HUDEP-2 (cell line): Measurements from ENCODE around the gene APOL1.
"Not testable (repeated sequence)": the region's sequence is repeated elsewhere in the genome, so short reads cannot be mapped to it uniquely, and the experiment has no call there.

Source experiments
- DNase-seq, 76 experiments: peaks; one replicate each; lab custom pipeline; 2025; ENCODE audit not compliant: unreplicated experiment in 76 of 76; lab: John Stamatoyannopoulos, UW

Gene APOL1

DNA sequence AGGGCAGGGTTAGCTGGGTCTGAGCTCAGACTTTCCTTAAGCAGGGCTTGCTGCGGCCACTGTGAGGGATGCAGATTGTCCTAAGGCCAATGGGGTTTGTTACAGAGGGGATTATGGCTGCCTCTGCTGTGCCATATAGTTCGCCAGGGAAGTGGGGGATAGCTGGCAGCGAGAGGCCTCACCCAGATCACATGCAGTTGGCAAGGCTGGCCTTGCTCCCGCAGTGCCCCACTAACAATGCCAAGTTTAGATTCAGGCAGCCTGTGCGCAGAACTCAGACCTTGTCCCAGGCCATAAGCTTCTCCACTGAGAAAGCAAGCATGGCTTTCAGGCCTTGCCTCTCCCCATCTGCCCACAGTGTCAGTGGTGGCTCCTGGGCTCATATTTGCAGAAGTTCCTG lies 8.9 kb upstream of the APOL1 start:
- DNase-seq, result no peak

DNA sequence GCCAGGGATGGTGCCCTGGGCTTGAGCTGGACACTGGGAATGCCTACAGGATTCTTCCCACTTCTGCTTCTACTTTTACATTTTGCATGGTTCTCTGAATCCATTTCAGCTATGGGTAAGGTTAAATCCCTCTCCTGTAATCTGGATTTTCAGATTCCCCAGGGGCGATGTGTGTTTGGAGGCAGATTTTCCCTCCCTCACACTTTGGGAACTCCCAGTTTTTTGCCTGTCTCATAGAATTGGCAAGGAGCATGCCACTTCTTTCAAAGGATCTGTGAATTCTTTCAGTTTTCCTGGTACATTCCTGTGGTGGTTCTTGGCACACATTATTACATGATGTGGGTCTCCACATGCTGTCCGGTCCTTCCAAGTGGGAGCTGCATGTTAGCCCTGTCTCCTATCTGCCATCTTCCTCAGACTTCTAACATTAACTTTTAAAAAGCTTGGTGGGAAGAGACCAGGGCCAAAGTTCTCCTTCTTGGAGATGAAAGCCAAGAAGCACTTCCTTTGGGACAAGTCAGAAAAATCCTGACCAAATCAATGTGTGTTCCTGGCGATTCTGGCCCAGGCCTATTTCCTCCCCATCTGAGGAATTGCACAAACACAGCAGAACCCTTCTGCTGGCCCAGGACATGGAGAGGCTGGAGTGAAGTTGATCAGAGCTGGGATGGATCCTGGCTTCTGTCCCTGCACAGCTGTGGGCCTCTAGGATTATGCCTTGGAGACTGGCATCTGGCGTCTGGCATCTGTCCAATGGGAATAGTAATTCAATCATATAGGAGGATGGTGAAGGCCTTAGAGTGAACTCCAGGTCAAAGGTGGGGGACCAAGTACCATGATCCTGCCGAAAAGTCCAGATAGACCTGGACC lies 8.2 kb upstream of the APOL1 start:
- no peak for DNase-seq

DNA sequence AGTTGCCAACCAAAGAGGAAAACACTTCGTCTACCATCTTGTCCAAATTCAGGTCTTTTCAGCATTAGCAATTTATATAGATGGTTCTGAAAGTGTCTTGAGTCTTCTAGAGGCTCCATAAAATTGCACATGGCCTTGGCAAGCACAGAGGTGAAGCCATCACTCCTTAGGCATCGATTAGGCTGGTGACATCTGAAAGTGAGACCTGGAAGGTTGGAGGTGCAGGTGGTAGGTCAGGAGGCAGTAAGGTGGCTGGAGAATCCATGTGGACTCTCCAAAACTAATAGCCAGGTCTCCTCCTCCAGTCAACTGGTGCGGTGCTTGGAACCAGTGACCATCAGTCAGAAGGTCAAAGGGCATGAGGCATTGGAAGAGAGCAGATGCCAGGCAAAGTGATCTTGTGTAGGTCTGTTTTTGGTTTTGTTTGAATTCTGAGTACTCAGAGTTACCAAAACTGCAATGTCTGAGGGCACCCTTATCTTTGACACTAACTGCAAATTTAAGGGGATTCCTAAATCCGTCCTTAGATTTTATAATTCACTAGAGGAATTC lies 7.1 kb upstream of the APOL1 start:
- DNase-seq, result no peak

DNA sequence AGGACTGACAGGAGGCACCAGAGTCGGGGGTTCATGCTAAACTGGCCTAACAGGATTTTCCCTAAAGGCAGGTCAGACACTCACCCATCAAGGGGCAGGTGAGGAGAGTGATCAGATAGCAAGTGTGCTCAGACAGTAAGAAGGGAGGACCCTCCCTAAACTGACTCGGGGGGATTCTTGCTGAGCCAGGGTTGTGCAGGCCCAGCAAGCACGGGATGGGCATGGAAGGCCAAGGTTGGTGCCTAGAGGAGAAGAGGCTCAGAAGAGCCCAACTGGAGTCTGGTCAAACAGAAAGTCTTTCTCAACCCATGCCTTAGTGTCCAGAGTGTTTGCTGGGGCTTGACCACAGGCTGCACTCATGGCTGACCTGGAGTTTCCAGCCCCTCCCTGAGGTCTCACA lies 6.2 kb upstream of the APOL1 start:
- DNase-seq, result no peak

DNA sequence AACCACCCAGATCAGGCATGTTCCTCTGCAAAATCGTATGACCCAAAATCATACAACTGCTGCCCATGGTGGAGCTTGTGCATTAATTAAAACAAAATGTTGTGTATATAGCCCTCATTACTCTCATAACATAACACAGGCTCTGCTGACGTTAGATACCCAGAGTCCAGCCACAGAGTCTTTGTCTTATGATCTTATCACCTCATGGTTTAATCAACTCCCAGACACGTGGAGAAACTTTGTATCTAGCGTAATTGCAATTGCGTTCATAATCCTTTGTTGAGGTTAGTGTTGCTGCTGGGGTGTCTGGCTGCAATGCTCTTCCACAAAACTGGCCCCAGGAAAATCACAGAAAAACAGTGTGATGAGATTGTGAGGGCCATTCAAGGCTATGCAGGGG lies 5.0 kb upstream of the APOL1 start:
- DNase-seq, result peak in 12 of 76 experiments; percentile 9 to 59 (median 24)

DNA sequence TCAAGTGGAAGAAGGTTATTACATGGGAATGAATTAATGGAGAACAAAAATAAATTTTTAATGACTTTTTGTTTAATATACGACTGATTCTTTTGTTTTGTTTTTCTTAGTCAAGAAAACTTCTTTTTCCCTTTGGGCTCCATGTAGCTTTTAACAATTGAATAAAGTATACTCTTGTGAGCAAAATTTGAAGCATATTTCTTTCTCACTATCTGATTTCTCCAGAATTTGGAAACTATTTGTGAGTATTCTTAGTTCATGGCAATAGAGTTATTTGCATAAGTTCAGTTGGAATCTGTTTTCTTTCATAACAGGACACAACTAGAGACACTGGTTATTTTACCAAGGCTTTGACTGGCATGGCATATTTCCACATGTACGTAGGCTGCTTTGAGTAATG lies 3.8 kb upstream of the APOL1 start:
- no peak for DNase-seq

DNA sequence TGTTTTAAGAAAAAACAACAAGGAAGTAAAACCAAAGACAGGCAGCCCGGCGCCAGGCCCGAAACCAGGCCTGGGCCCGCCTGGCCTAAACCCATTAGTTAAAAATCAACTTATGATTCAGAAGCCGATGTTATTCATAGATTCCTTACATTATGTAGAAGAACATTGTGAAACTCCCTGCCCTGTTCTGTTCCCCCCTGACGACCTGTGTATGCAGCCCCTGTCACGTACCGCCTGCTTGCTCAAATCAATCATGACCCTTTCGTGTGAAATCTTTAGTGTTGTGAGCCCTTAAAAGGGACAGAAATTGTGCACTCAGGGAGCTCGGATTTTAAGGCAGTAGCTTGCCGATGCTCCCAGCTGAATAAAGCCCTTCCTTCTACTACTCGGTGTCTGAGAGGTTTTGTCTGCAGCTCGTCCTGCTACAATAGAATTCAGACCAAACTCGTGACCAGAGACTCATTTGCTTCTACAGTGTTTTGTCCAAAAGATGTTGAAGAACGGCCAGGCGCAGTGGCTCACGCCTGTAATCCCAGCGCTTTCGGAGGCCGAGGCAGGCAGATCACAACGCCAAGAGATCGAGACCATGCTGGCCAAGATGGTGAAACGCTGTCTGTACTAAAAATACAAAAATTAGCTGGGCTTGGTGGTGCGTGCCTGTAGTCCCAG lies 2.5 kb upstream of the APOL1 start:
- DNase-seq, result not testable (repeated sequence)

DNA sequence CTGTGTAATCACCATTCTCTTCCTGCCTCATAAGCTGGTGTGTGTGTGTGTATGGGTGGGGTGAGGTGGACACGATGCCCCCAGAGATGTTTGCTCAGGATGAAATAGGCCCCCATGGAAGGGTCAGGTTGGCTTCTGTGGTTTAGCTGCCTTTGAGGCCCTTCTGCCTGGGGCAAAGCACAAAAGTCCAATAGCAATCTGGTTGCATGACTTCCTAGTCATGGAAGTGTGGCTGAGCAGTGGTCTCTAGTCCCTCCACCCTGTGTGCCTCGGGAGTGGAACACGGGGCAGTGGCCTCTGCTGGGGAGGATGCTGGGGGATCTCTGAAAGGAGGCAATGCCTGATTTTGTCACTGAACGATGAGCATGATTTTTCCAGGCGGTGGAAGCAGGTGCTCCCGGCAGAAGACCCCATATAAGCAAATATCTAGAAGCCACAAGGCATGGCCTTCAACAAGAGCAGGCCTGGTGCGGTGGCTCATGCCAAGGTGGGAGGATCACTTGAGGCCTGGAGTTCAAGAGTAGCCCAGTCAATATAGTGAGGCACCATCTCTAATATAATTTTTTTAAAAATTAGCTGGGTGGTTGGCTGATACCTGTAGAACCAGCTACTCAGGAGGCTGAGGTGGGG lies 839 bp upstream of the APOL1 start:
- DNase-seq, result not testable (repeated sequence)

DNA sequence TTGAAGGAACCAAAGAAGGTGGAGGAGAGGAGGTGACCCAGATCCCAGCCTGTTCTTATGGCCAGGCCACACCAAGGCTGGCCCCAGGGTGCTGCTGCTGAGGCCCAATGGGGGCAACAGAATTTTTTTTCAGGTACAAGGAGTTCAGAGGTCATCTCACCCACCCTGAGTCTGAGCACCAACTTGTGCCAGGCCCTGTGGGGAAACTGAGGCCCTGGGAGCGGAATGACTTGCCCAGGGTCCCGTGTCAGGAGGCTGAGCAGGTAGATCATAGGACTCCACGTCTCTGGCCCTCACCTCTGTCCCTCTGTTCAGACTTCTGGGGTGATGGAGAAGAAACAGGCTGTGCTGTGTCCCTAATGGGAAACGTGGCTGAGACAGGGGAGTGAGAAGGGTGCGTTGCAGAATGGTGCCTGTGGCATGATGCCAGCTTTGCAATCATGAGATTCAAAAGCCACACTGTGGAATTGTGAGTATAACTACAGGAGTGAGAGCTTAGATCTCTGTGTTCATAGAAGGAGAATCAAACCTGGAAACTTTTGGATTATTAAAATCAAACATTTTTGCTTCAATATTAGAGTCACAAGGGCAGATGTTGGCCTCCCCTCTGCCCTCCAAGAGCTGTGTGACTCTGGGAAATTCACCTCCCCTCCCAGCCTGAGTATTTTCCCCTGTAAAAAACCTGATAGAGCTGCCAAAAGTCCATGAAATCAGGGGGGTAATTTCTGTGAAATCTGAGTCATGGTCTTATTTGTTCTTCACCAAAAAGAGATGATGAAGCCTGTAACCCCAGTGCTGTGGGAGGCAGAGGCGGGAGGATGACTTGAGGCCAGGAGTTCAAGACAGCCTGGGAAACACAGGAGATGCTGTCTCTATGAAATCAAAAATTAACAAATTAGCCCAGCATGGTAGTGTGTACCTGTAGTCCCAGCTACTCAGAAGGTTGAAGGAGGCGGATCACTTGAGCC lies 874 bp downstream of the APOL1 start:
- peak in 45 of 76 experiments; percentile 17 to 70 (median 35) for DNase-seq

DNA sequence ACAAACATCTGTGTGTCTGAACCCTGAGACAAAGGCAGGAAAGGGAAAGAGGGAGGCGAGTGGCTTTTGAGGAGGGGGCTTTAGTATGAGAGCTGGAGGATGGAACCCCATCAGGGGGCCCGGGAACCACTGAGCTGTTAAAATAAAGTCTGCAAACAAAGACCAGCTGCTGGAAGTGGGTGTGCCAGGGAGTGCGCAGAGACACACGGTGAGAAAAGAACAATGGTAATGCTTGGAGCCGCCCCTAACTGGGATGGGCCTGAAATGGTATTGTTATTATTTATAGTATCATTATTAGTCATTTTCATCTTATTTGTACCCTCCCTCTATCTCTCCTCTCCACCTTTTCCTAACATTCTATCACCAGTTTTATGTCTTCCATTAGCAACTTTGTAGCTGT lies 2.6 kb downstream of the APOL1 start:
- DNase-seq, result not testable (repeated sequence)

DNA sequence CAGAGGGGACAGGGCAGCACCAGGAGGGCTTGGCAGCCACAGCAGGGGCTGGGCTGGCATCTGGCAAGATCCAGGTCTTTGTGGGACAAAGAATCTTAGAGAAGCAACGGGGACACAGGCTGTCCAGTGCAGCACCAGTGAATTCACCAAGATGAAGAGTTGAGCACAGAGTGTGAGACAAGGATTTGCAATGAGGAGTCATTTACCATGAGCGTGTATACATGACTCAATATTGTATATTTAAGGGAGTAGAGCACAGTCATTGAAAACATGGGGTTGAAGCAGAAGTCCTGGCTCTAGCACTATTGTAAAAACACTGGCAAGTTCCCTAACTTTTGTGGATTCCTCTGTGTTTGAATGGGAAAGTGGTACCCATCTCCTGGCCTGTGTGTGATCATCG lies 3.5 kb downstream of the APOL1 start:
- no peak for DNase-seq

DNA sequence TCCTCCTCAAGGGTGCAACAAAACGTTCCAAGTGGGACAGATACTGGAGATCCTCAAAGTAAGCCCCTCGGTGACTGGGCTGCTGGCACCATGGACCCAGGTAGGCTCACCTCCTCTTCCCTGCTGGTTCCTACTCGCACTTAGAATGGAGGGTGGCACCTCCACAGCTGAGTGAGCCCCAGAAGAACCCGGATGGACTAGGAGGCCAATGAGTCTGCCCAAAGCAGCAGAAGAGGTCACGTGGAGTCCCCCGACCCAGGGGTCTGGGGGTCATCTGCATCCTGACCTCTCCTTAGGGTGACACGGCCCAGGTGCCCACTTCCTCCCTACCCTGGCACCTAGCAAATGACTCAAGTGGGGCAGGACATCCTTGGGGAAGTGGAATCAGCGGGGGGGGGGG lies 4.4 kb downstream of the APOL1 start:
- DNase-seq, result no peak

DNA sequence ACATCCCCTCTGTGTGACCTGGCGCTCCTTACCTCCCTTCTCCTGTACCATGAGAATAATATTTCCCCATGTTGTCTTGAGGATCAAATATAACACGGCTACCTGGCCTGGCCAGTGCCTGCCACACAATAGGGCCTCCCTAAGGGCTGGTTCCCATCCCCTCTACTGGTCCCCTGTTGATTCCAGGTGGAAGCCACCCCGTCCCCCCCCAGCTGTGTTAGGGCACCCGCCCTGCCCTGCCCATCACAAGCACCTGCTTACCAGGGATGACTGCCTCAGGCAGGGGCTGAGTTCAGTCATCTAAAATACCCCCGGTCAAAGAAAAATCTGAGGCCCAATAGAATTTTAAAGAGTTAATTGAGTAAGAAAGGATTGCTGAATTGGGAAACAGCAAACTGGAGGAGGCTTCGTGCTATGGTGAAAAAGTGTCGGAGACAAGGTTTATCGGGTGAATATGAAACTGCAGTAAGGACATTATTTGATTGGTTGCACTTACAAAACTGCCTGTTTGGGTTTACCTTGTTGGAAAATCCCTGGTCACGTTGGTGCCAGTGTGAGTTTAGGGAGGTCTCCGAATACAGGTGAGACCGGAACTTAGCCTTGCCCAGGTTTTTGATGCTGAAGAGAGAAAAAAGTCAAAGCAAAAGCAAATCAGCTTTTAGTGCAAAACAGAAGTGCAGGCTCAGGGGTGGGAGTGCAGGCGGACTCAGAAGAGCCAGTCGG lies 5.2 kb downstream of the APOL1 start:
- no peak for DNase-seq

DNA sequence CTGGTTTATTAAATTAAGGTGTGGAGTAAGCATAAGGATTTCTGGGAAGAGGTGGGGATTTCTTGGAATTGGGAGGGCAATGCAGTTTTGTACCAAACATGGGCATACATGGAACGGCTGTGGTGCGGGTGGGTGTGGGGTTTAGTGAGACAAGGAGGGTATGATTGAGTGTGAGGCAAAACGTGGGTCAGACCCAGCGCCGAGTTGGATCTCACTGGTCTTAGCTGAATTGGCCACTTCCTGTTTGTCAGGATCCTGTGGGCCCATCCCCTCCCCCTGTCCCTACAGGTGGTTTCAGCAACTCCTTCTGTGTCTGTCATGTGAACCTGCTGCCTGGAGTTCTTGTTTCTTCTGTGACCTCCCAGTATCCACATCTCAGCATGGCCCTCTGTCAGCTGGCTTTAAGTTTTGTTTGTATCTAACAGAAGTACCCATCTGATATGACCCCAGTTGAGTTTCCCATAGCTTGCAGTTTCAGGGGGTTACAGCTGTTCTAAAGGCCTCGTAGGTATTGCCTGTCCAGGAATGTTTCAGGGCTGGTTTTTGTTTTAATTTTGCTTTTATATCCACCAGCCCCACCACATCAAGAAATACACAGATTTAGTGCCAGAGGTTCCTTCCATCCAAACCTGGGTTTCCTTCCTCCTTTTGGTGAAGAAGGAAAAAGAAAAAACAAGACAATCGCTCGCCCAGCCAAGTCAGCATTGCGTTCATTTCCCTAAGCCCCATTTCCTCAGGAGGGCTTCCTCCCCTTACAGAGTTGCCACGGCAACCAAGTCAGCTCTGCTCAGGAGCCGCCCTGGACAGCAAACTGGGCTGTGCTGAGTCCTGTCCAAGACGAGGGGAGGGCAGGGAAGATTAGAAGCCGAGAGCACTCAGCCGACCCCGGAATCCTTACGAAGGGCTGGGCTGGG lies 6.0 kb downstream of the APOL1 start:
- DNase-seq, result peak in 4 of 76 experiments; percentile 7 to 39 (median 16)

DNA sequence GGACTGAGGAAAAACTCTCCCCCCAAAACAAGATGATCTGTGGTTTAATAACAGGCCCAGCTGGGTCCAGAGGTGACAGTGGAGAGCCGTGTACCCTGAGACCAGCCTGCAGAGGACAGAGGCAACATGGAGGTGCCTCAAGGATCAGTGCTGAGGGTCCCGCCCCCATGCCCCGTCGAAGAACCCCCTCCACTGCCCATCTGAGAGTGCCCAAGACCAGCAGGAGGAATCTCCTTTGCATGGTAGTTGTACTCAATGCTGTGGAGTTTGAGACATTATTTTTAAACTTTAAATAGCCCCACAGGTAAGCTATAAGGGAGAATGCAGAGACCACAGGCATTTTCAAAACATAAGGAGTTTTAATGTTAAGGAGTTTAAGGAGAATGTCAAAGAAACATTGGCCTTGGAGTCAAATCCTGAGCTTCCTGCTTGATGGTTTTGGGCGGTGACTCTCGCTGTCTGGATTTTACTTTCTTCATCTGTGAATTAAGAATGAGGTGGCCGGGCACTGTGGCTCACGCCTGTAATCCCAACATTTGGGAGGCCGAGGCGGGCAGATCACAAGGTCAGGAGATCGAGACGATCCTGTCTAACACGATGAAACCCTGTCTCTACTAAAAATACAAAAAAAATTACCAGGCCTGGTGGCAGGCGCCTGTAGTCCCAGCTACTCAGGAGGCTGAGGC lies 6.8 kb downstream of the APOL1 start:
- no peak for DNase-seq

DNA sequence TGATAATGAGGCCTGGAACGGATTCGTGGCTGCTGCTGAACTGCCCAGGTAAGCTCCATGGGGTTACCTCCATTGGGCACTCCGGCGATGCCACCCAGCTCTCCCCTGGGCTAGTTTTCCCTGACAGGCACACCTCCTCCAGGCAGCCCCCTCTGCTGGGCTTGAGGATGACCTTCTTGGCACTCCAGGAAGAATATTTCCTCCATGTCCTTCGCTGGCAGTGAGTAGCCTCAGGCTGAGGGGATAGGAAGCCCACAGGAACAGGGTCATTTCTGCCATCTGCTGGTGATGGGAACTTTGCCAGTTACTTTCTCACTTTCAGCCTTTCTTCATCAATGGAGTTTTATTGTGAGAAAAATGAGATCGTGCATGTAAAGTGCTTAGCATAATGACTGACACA lies 8.7 kb downstream of the APOL1 start:
- not testable (repeated sequence) for DNase-seq

DNA sequence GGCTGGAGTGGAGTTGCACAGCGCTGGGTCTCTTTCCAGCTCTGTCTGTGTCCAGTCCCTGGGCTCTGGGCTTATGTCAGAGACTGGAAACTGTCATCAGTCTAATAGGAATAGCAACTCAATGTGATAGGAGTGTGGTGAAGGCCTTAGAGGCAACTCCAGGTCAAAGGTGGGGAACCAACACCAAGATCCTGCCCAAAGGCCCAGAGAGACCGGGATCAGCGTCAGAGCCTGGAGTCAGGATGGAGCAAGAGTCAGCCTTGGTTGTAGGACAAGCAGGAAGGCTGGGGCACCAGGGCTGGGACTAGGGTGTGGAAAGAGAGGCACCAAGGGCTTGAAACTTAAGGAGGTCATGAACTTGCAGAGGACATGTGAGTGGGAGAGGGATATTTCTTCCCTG lies 9.4 kb downstream of the APOL1 start:
- not testable (repeated sequence) for DNase-seq

DNA sequence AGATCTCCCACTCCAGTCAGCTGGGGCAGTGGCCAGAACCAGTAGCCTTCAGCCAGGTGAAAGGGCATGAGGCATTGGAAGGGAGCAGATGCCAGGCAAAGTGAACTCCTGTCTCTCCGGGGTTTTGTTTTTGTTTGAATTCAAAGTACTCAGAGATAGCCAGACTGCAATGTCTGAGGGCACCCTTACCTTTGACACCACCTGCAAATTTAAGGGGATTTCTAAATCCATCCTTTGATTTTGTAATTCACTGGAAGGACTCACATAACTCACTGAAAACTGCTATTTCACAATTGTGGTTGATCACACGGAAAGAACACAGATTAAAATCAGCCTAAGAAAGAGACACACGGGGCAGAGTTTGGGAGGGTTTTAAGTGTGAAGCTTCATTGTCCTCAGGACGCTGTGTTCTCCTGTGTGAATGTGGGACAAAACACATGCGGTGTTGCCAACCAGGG lies 10.3 kb downstream of the APOL1 start:
- peak in 2 of 76 experiments; percentile 17 to 24 for DNase-seq
